ENCODE measurements around the gene PNKD. TPM values are rescaled to one million over a fixed set of nuclear protein-coding genes. Genes with fewer than 3 reads are reported as not detected.

The PNKD gene
- total and polyA plus RNA-seq, 10 of the 15 experiments (the other 5 are each of a cell fraction or from before 2014, with no cell fraction given): 27.2 to 106 (median 61.3) TPM

DNA sequence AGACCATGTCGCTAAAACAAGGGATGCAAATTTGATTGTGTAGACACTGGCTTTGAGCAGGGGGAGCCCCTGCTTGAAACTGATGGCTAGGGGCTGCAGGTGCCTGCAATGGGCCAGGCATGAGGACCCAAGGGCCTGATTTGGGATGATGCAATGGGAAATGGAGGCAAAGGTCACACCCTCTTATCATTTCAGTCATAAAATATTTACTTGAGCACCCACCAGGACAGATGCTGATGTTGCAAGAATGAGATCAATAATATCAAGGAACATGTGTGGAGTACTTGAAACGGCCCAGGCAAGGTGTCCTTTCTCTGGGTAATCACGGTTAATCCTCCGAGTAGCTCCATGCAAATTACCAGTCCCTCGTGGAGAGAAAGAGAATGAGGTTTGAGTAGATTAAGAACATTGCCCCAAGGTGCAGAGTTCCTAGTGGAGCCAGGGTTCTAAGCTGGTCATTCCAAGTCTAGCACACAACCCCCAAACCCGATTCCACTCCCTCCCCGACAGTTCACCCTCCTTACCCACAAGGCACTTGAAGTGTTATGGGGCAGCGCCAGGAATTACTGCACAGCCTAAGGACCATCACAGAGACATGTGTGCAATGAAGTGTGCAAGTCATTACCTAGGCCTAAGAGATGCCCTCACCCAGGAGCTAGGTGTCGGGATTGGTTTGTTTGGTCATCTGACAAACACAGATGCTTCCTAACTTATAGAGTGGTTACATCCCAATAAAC lies 36.0 kb downstream of the PNKD start:
- SMC1A ChIA-PET (ENCODE audit: uncharacterized antibody, unreplicated experiment): interaction anchor here (0.9 to 5.4 kb wide), 7 partner anchors 8 to 51 kb away, joined by 3 to 70 read pairs (median 7); partner anchors contain the start of genes CATIP and TMBIM1
- no peaks in the 10 kb centered on the region for H3K79me2 ChIP-seq (ENCODE audit: control insufficient read depth, insufficient read depth, low read length)

DNA sequence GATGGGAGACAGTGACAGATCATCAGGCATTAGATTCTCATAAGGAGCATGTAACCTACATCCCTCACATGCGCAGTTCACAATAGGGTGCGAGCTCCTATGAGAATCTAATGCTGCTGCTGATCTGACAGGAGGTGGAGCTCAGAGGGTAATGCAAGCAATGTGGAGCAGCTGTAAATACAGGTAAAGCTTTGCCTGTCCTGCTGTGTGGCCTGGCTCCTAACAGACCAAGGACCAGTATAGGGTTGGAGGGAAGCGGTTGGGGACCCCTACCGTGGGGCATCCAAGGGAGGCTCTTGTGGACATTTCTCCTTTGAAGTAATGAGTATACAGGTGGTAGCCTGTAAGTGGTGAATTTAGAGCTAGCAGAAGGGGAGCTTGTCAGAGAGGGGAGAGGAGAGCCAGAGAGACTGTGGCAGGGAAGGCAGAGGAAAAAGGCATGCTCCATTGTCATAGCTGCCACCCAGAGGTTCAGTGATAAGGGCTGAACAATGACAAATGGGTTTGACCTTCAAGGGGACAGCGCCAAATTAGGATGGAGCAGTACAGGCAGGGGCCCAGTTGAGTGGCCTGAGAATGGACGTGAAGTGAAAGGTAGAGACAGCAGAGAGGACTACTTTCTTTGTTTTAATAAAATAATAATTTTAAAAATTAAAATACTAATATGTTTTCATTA lies 37.2 kb downstream of the PNKD start:
- no TSS peak for BruUV-seq (replicated peaks)
- Histone ChIP-seq H3K4me3 (no peak overlapping the region), H3K79me2 (ENCODE audit: control insufficient read depth, insufficient read depth, low read length) (no peaks in the 10 kb centered on the region), H4K20me1 (ENCODE audit: control insufficient read depth, insufficient read depth) (no peaks in the 10 kb centered on the region), H3K9ac (ENCODE audit: control insufficient read depth, insufficient read depth, low read length) (no peak overlapping the region), H3K27me3 (replicated peaks in 1 of 2; ENCODE audit: control insufficient read depth in 2 of 2, insufficient read depth in 2 of 2, low read length in 1 of 2) (no peaks in the 10 kb centered on the region), H3K4me1 (ENCODE audit: control insufficient read depth, insufficient read depth, low read length) (no peaks in the 10 kb centered on the region), H2AFZ (ENCODE audit: control insufficient read depth, low read depth, low read length) (no peak overlapping the region), H3K36me3 (ENCODE audit: control insufficient read depth in 2 of 2, insufficient read depth in 2 of 2, low read length in 1 of 2) (no peaks in the 10 kb centered on the region), H3K27ac (ENCODE audit: control insufficient read depth, insufficient read depth) (no peak overlapping the region), H3K4me2 (ENCODE audit: control insufficient read depth, insufficient read depth) (no peak overlapping the region), H3K9me3 (replicated peaks; ENCODE audit: control insufficient read depth, insufficient read depth, low read length) (no peaks in the 10 kb centered on the region)
- RAD21 ChIA-PET (ENCODE audit: unreplicated experiment): interaction anchor here (1.1 to 2.0 kb wide), 3 partner anchors 10 to 86 kb away, joined by 3 to 5 read pairs (median 5); no protein-coding TSS in a partner anchor
- POLR2A ChIA-PET: interaction anchor here (0.5 kb wide), 1 partner anchor 14 kb away, joined by 7 read pairs; no protein-coding TSS in a partner anchor
- in situ Hi-C loops (cut with MboI) (no loop called here), intact Hi-C loops (cut with micrococcal nuclease; ENCODE audit: unreplicated experiment) (no loop called here)
- DNase-seq (ENCODE audit: low read depth, low spot score) (no peak), FAIRE-seq (no peak), ATAC-seq (0 out of 3 replicates have a peak, but pooled peaks have one; percentile 15)
- SMC1A ChIA-PET (ENCODE audit: uncharacterized antibody, unreplicated experiment): interaction anchor here (0.7 to 2.5 kb wide), 9 partner anchors 9 to 86 kb away, joined by 3 to 9 read pairs (median 3); partner anchors contain the start of genes CATIP and TMBIM1
- WGBS (ENCODE audit: insufficient coverage, insufficient replicate concordance, low lambda C conversion rate, missing lambda C conversion rate): 54% methylated on average over 6 of the region's 6 CpGs
- CTCF ChIA-PET: interaction anchor here (1.4 to 8.5 kb wide), 6 partner anchors 14 to 87 kb away, joined by 3 to 138 read pairs (median 6); partner anchors contain the start of genes CATIP and TMBIM1
- TF ChIP-seq TAF1 (IDR thresholded peaks at IDR 0.05; ENCODE audit: borderline replicate concordance, low read depth, low read length) (no peak), RBBP5 (conservative IDR thresholded peaks at IDR 0.05) (no peak), SMARCA5 (IDR thresholded peaks at IDR 0.05) (no peak), CEBPB (IDR thresholded peaks at IDR 0.05; ENCODE audit: borderline replicate concordance in 1 of 2, low read depth in 2 of 2, low read length in 2 of 2) (no peak), SPI1 (IDR thresholded peaks at IDR 0.05; ENCODE audit: borderline replicate concordance, insufficient read depth, low read depth, low read length) (no peak), ASH2L (IDR thresholded peaks at IDR 0.05; ENCODE audit: borderline replicate concordance, low read depth) (no peak), RFX5 (IDR thresholded peaks at IDR 0.05; ENCODE audit: low read depth, low read length) (no peak), RCOR1 (conservative IDR thresholded peaks at IDR 0.05; ENCODE audit: low read depth, low read length) (no peak)
- TF ChIP-seq, protein P1, sequence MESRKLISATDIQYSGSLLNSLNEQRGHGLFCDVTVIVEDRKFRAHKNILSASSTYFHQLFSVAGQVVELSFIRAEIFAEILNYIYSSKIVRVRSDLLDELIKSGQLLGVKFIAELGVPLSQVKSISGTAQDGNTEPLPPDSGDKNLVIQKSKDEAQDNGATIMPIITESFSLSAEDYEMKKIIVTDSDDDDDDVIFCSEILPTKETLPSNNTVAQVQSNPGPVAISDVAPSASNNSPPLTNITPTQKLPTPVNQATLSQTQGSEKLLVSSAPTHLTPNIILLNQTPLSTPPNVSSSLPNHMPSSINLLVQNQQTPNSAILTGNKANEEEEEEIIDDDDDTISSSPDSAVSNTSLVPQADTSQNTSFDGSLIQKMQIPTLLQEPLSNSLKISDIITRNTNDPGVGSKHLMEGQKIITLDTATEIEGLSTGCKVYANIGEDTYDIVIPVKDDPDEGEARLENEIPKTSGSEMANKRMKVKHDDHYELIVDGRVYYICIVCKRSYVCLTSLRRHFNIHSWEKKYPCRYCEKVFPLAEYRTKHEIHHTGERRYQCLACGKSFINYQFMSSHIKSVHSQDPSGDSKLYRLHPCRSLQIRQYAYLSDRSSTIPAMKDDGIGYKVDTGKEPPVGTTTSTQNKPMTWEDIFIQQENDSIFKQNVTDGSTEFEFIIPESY (IDR thresholded peaks at IDR 0.05): no peak

More for the DNA sequence above, 36.0 kb downstream of the PNKD start:
- H3K27me3 ChIP-seq (replicated peaks in 1 of 2; ENCODE audit: control insufficient read depth in 2 of 2, insufficient read depth in 2 of 2, low read length in 1 of 2): no peaks in the 10 kb centered on the region
- ChIA-PET CTCF (interaction anchor here (1.4 to 8.5 kb wide), 6 partner anchors 13 to 89 kb away, joined by 3 to 138 read pairs (median 6); partner anchors contain the start of genes CATIP and TMBIM1), POLR2A (interaction anchor here (0.5 to 0.6 kb wide), 2 partner anchors 10 to 13 kb away, joined by 3 to 6 read pairs; no protein-coding TSS in a partner anchor), RAD21 (ENCODE audit: unreplicated experiment) (interaction anchor here (1.4 to 2.0 kb wide), 2 partner anchors 33 to 88 kb away, joined by 5 read pairs; no protein-coding TSS in a partner anchor)
- H3K4me1 ChIP-seq (ENCODE audit: control insufficient read depth, insufficient read depth, low read length): no peaks in the 10 kb centered on the region
- 24% methylated on average over 9 of the region's 9 CpGs for WGBS (ENCODE audit: insufficient coverage, insufficient replicate concordance, low lambda C conversion rate, missing lambda C conversion rate)
- H2AFZ ChIP-seq (ENCODE audit: control insufficient read depth, low read depth, low read length): no peak overlapping the region
- intact Hi-C loops (cut with micrococcal nuclease; ENCODE audit: unreplicated experiment): no loop called here
- H3K9me3 ChIP-seq (replicated peaks; ENCODE audit: control insufficient read depth, insufficient read depth, low read length): no peaks in the 10 kb centered on the region
- H4K20me1 ChIP-seq (ENCODE audit: control insufficient read depth, insufficient read depth): no peaks in the 10 kb centered on the region
- TF ChIP-seq EED (IDR thresholded peaks at IDR 0.05; ENCODE audit: low read depth) (no peak), NFYA (IDR thresholded peaks at IDR 0.05; ENCODE audit: borderline replicate concordance, low read depth, low read length) (no peak), CBX5 (IDR thresholded peaks at IDR 0.05; ENCODE audit: low read depth) (no peak), KDM1A (IDR thresholded peaks at IDR 0.05; ENCODE audit: borderline replicate concordance) (no peak), DPF2 (IDR thresholded peaks at IDR 0.05) (no peak), BACH1 (IDR thresholded peaks at IDR 0.05; ENCODE audit: borderline replicate concordance) (no peak)
- DNase-seq (ENCODE audit: low read depth, low spot score) (no peak), FAIRE-seq (no peak), ATAC-seq (no peak)
- H3K4me2 ChIP-seq (ENCODE audit: control insufficient read depth, insufficient read depth): no peak overlapping the region
- no peaks in the 10 kb centered on the region for H3K36me3 ChIP-seq (ENCODE audit: control insufficient read depth in 2 of 2, insufficient read depth in 2 of 2, low read length in 1 of 2)
- BruUV-seq (replicated peaks): no TSS peak
- in situ Hi-C loops (cut with MboI): no loop called here
- no peak overlapping the region for H3K9ac ChIP-seq (ENCODE audit: control insufficient read depth, insufficient read depth, low read length)
- no peak overlapping the region for H3K4me3 ChIP-seq
- no peak overlapping the region for H3K27ac ChIP-seq (ENCODE audit: control insufficient read depth, insufficient read depth)
